ENCODE measurements around the gene LDLRAD3.

GRCh38 chr11:36024716-36025115 lies 80.9 kb downstream of the LDLRAD3 start:
- TF ChIP-seq CTCF (IDR thresholded peaks at IDR 0.05): no peak
- no peak for TF ChIP-seq POLR2A (IDR thresholded peaks at IDR 0.05)
- no peak for TF ChIP-seq POLR2AphosphoS5 (IDR thresholded peaks at IDR 0.05)
- no peak for TF ChIP-seq EP300 (IDR thresholded peaks at IDR 0.05)

Measured in suprapubic skin (tissue), 4 donors.